Breast epithelium (tissue), 4 donors: ENCODE results near the gene EFNB1. TPM values are rescaled to one million over a fixed set of nuclear protein-coding genes. Genes with fewer than 3 reads are reported as not detected.

Experiments used
- DNase-seq, 2 donors: peaks; one replicate each; pipeline ENCODE4 v3.0.0-alpha.2; 2019; ENCODE audit warnings: low spot score in 2 of 2
- H3K27ac ChIP-seq, 2 donors: fragments of 200-600 bp; sonication (generic) in 1 of 2; one replicate each; pipeline ENCODE4 v1.5.1; 2016 to 2019; ENCODE audit warnings: mild to moderate bottlenecking in 1 of 2
- H3K27me3 ChIP-seq, 2 donors: fragments of 200-600 bp; sonication (generic) in 1 of 2; one replicate each; pipeline versions ENCODE4 v1.5.1 to v1.6.0; 2017 to 2019; ENCODE audit warnings: control low read depth in 1 of 2, mild to moderate bottlenecking in 1 of 2
- H3K36me3 ChIP-seq: fragments of 200-600 bp; one replicate; pipeline ENCODE4 v1.5.1; 2019
- H3K4me1 ChIP-seq, 2 donors: fragments of 200-600 bp; sonication (generic); one replicate each; pipeline ENCODE4 v1.5.1; 2016 to 2019; ENCODE audit warnings: control low read depth in 1 of 2
- H3K4me3 ChIP-seq, 3 donors: fragments of 200-600 bp; sonication (generic); 1 replicate in 2 of 3; 2 replicates in 1 of 3; pipeline ENCODE4 v1.5.1; 2016 to 2019; ENCODE audit warnings: mild to moderate bottlenecking in 3 of 3, moderate library complexity in 2 of 3
- H3K9me3 ChIP-seq, 2 donors: fragments of 200-600 bp; sonication (generic) in 1 of 2; one replicate each; pipeline ENCODE4 v1.5.1; 2016 to 2019; ENCODE audit warnings: control low read depth in 1 of 2
- POLR2A ChIP-seq: fragments of 450-650 bp; IDR thresholded peaks from one replicate; pipeline ENCODE4 v1.6.1; 2016; ENCODE audit warnings: antibody characterized with exemption, mild to moderate bottlenecking, moderate library complexity
- POLR2AphosphoS5 ChIP-seq, 3 donors: sonication (generic); formaldehyde crosslinking; IDR thresholded peaks; one replicate each; pipeline ENCODE4 v1.6.1; 2017; ENCODE audit warnings: antibody characterized with exemption in 3 of 3
- intact Hi-C: fragments of 100-400 bp; cut with DNase I; formaldehyde crosslinking; loops from one replicate; pipeline ENCODE4 v1.15.1; 2023; ENCODE audit warnings: low total_unique reads
- total RNA-seq, 3 donors: library from RNA; depleted of rRNA; stranded (reverse); fragments of >200 nt; gene quantifications; one replicate each; pipeline ENCODE4 v1.1.0, GENCODE V29; 2016
- TF ChIP-seq, protein P1 (sequence below), 3 donors: fragments of 450-650 bp; IDR thresholded peaks; one replicate each; pipeline ENCODE4 v1.5.1; 2016 to 2017; ENCODE audit warnings: antibody characterized with exemption in 3 of 3, mild to moderate bottlenecking in 3 of 3, moderate library complexity in 3 of 3

Gene EFNB1
- total RNA-seq, 3 donors from 2014 or later, result 19.2 to 46.5 (median 41.4) TPM

- no peak overlapping the region for H3K4me3 ChIP-seq
- intact Hi-C loops, result no loop called here
- no peak overlapping the region for H3K27ac ChIP-seq
Observed at GRCh38 chrX:68876731-68877130, 47.9 kb downstream of the EFNB1 start.

GRCh38 chrX:68877606-68878005 lies 48.8 kb downstream of the EFNB1 start:
- H3K27ac ChIP-seq, result no peak overlapping the region
- no peaks in the 10 kb centered on the region for H3K4me1 ChIP-seq
- no peak for DNase-seq
- H3K4me3 ChIP-seq, result no peak overlapping the region
- intact Hi-C loops, result no loop called here
- TF ChIP-seq POLR2A (no peak), POLR2AphosphoS5 (IDR thresholded peaks at IDR 0.05) (no peak)
- TF ChIP-seq, protein P1, sequence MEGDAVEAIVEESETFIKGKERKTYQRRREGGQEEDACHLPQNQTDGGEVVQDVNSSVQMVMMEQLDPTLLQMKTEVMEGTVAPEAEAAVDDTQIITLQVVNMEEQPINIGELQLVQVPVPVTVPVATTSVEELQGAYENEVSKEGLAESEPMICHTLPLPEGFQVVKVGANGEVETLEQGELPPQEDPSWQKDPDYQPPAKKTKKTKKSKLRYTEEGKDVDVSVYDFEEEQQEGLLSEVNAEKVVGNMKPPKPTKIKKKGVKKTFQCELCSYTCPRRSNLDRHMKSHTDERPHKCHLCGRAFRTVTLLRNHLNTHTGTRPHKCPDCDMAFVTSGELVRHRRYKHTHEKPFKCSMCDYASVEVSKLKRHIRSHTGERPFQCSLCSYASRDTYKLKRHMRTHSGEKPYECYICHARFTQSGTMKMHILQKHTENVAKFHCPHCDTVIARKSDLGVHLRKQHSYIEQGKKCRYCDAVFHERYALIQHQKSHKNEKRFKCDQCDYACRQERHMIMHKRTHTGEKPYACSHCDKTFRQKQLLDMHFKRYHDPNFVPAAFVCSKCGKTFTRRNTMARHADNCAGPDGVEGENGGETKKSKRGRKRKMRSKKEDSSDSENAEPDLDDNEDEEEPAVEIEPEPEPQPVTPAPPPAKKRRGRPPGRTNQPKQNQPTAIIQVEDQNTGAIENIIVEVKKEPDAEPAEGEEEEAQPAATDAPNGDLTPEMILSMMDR (IDR thresholded peaks at IDR 0.05), result no peak
- no peaks in the 10 kb centered on the region for H3K9me3 ChIP-seq
- H3K27me3 ChIP-seq, result peaks cover 0 to 71% of the 10 kb centered on the region in 2 donors
- H3K36me3 ChIP-seq, result no peaks in the 10 kb centered on the region

More at GRCh38 chrX:68876731-68877130, 47.9 kb downstream of the EFNB1 start:
- Histone ChIP-seq H3K36me3 (no peaks in the 10 kb centered on the region), H3K27me3 (peaks cover 0 to 65% of the 10 kb centered on the region in 2 donors), H3K9me3 (no peaks in the 10 kb centered on the region), H3K4me1 (no peaks in the 10 kb centered on the region)
- no peak for DNase-seq
- TF ChIP-seq POLR2A (no peak), POLR2AphosphoS5 (IDR thresholded peaks at IDR 0.05) (no peak)
- TF ChIP-seq, protein P1 (IDR thresholded peaks at IDR 0.05), result no peak

- no peak overlapping the region for H3K4me3 ChIP-seq
- no peak overlapping the region for H3K27ac ChIP-seq
- H3K9me3 ChIP-seq, result no peaks in the 10 kb centered on the region
- DNase-seq, result no peak
- H3K36me3 ChIP-seq, result no peaks in the 10 kb centered on the region
- peaks cover 0 to 73% of the 10 kb centered on the region in 2 donors for H3K27me3 ChIP-seq
- H3K4me1 ChIP-seq, result no peaks in the 10 kb centered on the region
- TF ChIP-seq POLR2A (no peak), POLR2AphosphoS5 (IDR thresholded peaks at IDR 0.05) (no peak)
- TF ChIP-seq, protein P1 (IDR thresholded peaks at IDR 0.05), result no peak
- intact Hi-C loops, result no loop called here
Observed at GRCh38 chrX:68878977-68879645, 50.3 kb downstream of the EFNB1 start.

DNA sequence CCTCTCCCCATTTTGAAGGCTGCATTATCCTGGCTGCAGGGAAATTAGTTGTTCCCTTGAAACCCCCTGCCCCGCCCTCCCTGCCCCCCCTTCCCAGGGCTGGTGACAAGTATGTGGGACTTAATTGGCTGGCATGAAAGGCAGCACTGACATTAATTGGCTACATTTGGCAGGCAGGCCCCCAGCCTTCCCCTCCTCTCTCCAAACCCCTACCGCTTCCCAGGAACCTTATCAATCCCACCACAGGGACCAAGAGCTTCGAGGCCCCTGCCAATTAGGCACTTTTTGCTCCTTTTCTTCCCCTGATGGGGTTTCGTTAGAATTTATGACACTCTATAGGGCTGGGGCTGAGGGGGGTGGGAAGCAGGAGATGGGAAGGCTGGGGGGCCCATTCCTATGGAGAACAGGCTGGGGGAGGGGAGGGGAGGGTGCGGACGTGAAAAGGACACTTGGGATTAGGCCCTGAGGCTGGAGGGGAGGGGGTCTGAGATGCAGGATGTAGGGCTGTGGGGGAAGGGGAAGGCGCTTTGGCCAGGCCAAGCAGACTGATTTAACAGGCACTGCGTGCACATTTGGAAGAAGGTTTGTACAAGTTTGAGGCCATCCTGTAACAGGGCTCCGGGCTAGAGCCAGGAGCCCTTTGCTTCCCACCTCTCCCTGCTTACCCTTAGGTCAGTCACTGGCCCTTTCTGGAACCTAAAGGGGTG lies 52.2 kb downstream of the EFNB1 start:
- Histone ChIP-seq H3K27ac (no peak overlapping the region), H3K4me1 (no peaks in the 10 kb centered on the region), H3K4me3 (no peak overlapping the region), H3K36me3 (no peaks in the 10 kb centered on the region), H3K9me3 (no peaks in the 10 kb centered on the region), H3K27me3 (peaks cover 0 to 73% of the 10 kb centered on the region in 2 donors)
- no peak for TF ChIP-seq POLR2A
- TF ChIP-seq, protein P1 (IDR thresholded peaks at IDR 0.05), result no peak
- TF ChIP-seq POLR2AphosphoS5 (IDR thresholded peaks at IDR 0.05), result no peak
- intact Hi-C loops, result no loop called here
- no peak for DNase-seq

- intact Hi-C loops, result no loop called here
- TF ChIP-seq POLR2AphosphoS5 (IDR thresholded peaks at IDR 0.05), result no peak
- TF ChIP-seq, protein P1 (IDR thresholded peaks at IDR 0.05), result no peak
- no peak for TF ChIP-seq POLR2A
- DNase-seq, result no peak
- H3K4me3 ChIP-seq, result no peak overlapping the region
- no peak overlapping the region for H3K27ac ChIP-seq
- H3K9me3 ChIP-seq, result no peaks in the 10 kb centered on the region
- no peaks in the 10 kb centered on the region for H3K4me1 ChIP-seq
- H3K36me3 ChIP-seq, result no peaks in the 10 kb centered on the region
- peaks cover 0 to 74% of the 10 kb centered on the region in 2 donors for H3K27me3 ChIP-seq
Observed at GRCh38 chrX:68881911-68882310, 53.1 kb downstream of the EFNB1 start.
